Measurements from ENCODE around the gene C1orf74.

- TF ChIP-seq RAD21 (conservative IDR thresholded peaks at IDR 0.05 in 1 of 2, IDR thresholded peaks at IDR 0.05 in 1 of 2) (no peak), USF2 (IDR thresholded peaks at IDR 0.05) (no peak)
Measured at GRCh38 chr1:209768354-209768774, 16.0 kb downstream of the C1orf74 start.
